Glomerular visceral epithelial cell (primary cell): ENCODE data around the gene KRT222.

ENCODE experiments used
- DNase-seq: peaks from one replicate; pipeline ENCODE4 v3.0.0-alpha.2; 2016; ENCODE audit errors: extremely low spot score

KRT222 gene

GRCh38 chr17:40658396-40658795 is 6.6 kb downstream of the KRT222 start:
- no peak for DNase-seq

GRCh38 chr17:40651939-40652338 is 13.0 kb downstream of the KRT222 start:
- DNase-seq = no peak

DNA sequence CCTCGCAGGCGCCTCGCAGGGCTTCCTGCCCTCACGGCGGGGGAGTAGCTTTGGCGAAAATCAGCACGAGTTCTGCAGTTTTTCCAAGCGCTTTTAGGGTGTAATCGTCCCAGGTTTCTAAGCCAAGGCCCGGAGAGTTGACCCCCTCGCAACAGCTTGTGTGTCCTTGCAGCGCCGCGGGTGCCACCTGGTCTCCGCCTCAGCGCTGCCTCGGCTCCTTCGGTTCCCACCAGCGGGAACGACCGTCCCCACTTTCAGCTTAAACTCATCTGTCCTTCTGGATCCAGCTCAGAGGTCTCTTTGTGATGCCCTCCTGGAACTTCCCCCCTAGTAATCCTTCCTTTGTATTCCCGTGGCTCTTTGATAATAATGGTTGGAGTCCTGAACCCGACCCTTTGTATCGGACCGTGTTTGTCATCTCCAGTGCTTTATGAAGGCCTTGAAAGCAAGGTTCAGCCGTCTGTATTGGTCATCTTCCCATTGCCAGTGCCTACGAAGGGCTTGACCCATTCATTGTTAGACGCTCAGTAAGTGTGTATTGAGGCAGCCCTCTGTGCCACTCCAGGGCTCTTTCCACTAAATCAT is 16.5 kb downstream of the KRT222 start:
- peak; percentile 8 for DNase-seq

DNA sequence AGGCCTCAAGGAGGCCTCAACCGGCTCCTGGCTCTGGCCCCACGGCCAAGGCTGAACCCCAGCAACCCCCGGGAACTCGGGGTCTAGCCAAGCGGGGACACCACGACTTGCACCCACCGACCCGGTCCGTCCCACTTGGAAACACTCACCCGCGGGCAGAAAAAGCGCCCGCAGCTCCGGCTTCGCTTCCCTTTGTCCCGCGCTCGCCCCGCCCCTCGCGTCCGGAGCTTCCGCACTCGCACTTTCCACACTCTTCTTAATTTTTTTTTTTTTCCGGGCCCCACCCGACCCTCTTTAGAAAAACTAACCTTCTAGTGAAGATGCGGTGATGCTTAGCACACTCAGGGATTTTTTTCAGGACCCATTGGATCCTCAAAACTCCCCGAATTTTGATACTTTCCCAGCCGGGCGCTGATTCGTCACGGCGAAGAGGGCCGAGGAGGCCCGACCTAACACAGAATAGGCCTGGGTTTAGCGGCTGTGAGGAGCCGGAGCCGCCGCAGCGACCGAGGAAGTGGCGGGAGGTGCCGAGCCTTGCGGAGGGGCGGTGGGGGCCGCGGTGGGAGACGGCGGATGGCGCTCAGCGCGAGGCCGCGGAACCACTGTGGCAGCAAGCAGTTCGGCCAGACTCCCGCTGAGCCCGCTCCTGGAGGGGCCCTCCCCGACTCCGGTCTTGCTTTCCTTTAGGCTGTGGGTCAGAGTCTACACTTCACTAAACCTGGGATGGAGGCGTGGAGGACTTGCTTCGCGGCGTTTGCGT is 17.2 kb downstream of the KRT222 start, which contains the start of gene SMARCE1:
SMARCE1 (minus strand) TSS at position 195 of the 760 bp plus-strand sequence. CDS start 2,016 bp downstream, outside the sequence.
- peak; percentile 78 for DNase-seq

- peak; percentile 44 for DNase-seq
Observed at GRCh38 chr17:40646791-40647623, 18.0 kb downstream of the KRT222 start.

DNA sequence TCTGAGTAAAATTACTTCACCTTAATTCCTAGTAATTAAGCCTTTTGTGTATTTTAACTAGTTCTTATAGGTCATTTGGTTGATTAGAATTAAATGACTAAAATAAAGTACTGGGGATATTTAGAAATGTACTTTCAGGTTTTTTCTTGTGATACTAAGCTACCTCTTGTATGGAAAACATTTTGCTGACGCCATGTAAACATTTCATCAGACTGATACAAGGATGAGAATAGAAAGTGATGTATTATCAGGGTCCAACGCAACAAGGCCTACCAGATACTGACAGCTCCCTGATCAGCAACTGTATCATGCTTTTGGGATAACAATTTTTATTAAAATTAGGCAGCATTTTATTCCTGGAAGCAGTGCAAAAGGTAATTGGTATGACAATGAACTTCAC is 19.0 kb downstream of the KRT222 start:
- no peak for DNase-seq

DNA sequence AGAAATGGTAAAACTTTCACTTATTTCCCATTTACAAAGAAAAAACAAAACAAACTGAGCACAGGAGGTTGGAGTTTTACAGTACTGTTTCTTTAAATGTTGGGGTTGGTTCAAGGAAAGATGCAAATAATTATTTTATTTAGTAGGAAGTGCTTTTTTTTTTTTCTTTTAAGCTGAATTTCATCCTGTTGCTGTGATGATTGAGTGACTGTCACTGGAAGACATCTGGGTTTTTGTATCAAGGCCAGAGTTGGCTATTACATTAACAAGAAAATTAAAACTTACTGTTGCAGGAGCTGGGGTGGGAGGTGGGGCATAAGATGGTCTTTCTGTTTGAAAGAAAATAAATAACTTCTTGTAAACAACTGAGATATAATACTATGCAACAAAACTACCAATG is 19.7 kb downstream of the KRT222 start:
- no peak for DNase-seq

DNA sequence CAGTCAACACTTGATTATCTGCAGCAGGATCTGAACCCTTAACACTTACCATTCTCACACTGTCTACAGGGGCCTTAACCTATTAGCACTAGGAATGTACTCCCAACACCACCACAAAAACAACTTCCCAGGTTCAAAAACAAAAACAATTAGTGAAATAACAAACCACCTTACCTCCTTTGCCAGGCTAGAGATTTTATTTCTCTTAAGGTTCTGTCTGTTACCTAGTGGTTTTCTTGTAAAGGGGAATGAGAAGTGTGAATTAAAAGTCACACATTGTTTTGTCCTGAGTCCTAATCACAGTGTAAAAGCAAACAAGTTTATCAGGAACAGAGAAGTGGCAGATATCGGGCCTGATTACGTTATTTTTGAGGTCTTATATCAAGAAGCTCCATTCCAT is 27.0 kb downstream of the KRT222 start:
- DNase-seq = no peak

DNA sequence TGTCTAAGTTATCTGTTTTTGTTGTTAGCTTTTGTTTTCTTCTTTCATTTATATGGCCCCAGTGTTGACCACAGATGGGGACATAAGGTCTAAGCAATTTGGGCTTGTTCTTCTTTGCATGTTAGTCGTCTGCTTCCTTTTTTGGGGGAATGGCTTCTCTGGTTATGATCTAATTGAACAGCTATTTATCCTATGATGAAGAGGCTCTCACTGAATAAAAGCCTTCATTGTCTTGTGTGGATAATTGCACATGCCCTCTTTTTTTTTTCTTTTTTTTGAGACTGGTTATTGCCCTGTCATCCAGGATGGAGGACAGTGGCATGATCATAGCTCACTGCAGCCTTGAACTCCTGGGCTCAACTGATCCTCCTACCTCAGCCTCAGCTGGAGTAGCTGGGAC is 31.1 kb downstream of the KRT222 start:
- DNase-seq = no peak

DNA sequence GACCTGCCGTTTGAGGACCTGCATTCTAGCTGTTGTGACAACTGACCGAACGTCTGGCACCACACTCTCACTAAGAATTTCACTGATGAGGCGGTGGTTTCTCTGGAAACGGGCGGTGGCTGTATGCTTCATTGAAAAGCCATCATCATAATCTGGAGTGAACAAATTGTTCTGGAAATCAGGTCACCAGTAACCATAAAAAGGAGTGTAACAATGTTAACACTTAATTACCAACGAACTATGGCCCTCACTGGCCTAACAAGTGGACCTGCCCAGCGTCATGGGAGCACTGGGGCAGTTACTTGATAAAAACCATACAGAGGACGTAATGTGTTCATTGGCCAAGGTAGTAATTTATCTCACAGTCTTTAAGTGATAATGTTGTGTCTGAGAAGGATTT is 32.8 kb downstream of the KRT222 start:
- DNase-seq = no peak

- DNase-seq = no peak
Observed at GRCh38 chr17:40629842-40630241, 35.1 kb downstream of the KRT222 start.

- no peak for DNase-seq
Observed at GRCh38 chr17:40625311-40625710, 39.7 kb downstream of the KRT222 start.

DNA sequence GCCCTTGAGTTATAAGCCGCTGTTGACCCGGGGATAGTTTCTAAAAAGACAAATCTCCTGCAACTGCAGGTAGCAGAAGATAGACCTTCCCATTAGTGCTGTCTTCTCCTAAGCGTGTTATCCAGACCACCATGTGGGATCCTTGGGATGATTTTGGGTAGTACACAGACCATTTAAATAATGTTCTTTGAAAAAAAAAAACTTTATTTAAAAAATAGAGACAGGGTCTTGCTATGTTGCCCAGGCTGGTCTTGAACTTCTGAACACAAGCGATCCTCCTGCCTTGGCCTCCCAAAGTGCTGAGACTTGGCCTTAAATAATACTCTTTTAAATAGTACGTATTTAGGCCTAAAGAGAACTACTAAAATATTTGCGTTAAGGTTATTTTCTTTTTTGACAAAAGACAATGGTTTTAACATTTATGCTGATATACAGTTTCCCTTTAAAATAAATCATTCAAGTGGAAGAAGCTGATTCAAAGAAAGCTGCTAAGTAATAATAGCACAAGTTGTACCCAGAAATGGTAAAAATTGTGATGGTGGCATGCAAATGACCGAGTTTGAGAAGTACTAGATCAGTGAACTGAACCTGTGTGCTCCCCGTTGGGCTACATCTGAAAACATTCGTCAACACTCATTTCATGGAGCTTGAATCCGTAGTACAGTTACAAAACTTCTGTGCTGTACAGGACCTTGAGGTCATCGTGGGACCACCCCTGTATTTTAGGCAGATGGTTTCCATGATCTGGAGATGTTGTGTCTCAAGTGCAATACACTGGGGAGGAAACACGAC is 41.4 kb downstream of the KRT222 start:
- no peak for DNase-seq

DNA sequence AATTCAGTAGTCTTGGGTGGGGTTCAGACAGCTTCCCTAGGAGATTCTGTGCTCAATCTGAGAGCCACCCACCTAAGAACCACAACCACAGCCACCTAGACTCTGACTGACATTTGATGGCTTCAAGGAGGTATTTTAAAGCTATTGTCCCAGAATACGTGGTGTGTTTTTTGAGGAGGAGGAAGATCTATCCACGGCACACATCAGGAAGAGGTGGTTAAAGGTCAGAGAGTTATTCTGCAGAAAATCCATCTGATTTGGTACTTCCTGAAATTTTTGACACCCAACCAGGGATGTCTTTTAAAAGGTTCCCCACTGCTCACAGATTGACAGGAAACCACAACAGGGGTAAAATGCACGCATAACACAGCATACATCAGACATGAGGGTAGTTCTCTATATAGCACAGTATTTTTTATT is 42.5 kb downstream of the KRT222 start:
- DNase-seq = no peak

DNA sequence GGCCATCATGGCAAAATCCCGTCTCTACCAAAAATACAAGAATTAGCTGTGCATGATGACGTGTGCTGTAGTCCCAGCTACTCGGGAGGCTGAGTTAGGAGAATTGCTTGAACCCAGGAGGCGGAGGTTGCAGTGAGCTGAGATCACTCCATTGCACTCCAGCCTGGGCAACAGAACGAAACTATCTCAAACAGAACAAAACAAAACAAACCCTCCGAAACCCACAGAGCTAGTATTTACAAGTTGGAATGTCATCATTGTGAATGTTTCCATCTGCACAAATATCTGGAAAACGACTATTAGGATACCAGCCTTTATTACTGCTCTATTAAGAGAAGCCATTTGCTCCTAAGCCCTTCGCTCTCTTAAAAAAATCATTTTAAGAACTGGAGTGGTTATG is 43.4 kb downstream of the KRT222 start:
- DNase-seq = no peak

DNA sequence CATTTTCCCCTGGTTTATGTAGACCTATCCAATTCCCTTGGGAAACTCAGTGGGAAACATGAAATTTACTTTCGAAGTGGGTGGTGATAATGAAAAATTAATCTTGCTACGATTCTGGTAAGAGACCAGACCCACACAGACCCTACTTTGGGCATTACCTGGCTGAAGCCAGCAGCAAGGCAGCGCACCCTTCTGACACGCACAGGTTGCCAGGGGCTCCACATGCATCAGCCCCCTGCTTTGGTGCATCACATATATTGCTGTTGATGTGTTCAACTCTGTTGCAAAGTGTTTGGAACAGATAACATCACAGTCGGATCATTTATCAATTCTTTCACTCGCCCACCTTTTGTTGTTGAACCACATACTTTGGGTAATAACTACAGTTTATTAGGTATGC is 44.0 kb downstream of the KRT222 start:
- DNase-seq = no peak

GRCh38 chr17:40618754-40619625 is 46.0 kb downstream of the KRT222 start:
- DNase-seq = no peak

DNA sequence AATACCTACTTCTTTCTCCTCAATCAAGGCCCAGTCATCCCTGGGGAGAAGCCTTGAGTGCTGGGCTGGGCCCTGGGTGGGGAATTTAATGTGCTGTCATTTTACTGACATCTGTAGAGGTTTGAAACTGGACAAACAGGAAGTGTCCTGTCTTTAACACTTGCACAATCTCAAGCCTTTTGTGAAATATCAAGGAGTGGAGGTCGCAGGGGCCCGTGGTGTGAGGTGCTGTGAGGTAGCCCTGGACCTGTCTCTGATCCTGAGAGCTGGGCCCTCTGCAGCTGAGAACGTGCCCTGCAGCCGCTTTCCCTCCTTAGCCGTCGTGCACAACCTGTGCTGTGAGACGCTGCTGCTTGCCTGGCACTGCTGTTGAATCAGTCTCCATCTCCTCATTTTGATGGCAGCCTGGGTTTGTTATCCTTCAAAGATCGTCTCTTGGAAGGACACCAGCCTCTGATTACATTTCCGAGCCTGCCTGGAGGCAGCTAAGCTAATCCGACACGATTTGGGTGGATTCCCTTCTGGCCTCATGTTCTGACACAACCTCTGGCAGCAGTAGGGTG is 47.2 kb downstream of the KRT222 start:
- no peak for DNase-seq

DNA sequence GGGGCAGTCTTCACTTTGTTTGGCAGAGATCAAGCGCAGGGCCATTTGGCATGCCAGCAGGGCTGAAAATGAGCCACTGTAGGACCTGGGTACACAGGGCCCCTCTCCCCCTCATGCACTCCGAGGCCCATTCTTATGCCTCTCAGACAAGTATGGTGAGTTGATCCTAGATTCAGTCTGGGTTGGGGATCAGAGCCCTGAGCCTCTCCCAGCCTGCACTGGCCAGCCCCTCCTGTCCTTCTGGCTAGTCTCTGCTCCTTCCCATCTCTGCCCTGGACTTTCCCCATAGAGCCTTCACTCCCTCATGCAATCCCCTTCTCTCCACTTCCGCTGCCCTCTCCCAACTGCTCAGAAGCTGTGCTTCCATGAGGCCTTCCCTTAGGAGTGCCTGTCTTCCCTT is 48.4 kb downstream of the KRT222 start:
- DNase-seq = no peak

DNA sequence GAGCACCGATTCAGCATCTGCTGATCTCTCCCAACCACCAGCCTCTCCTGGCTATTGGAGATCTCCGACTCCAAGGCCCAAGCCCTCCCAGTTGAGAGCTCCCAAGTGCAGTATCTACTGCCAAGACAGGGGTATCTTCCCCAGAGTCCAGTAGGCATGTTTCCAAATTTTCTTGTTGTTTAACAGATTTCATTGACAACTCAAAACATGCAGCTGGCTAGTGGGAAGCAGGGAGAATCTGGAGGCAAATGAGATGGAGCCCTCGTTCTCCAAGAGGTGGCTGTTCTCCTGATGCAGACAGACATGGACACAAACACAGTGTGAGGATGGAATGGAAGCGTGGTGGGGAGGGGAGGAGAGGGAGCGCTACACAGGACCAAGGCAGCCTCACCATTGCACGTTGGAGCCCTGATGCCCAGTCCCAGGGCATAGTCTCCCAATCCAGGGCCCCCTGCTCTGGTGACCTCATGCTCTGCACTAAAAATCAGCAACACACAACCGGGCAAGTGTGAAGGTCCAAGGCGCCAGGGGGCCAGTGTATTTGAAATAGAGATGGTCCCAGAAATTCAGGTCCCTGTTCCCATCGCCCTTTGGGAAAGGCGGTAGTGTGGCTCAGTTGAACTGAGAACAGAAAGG is 49.0 kb downstream of the KRT222 start:
- DNase-seq = no peak
